Stimulated activated CD8-positive, alpha-beta memory T cell treated with anti-CD3 and anti-CD28 coated beads, Interleukin-12 subunit alpha, Interleukin-12 subunit beta, amount 100 ng/mL, for 4 hours (primary cell): ENCODE data around the gene VPS72.
"Not testable (repeated sequence)": the region's sequence is repeated elsewhere in the genome, so short reads cannot be mapped to it uniquely, and the experiment has no call there.

Experiments used
- DNase-seq: peaks from one replicate; pipeline ENCODE4 v3.0.0-alpha.2; 2020; ENCODE audit warnings: low read depth

VPS72 gene

GRCh38 chr1:151189637-151190445, at the start of gene VPS72:
Gene VPS72 (minus strand): TSS chr1:151190197. CDS start chr1:151190121, 76 bp downstream.
- peak; percentile 72 for DNase-seq

- DNase-seq: no peak
Observed at GRCh38 chr1:151238467-151238739, 48.4 kb upstream of the VPS72 start.

GRCh38 chr1:151237678-151238466, 47.9 kb upstream of the VPS72 start:
- DNase-seq: no peak

GRCh38 chr1:151235235-151235634, 45.2 kb upstream of the VPS72 start:
- no peak for DNase-seq

- DNase-seq: no peak
Observed at GRCh38 chr1:151222130-151222529, 32.1 kb upstream of the VPS72 start.

- no peak for DNase-seq
Observed at GRCh38 chr1:151221616-151222015, 31.6 kb upstream of the VPS72 start.

- DNase-seq: no peak
Observed at GRCh38 chr1:151213560-151213959, 23.6 kb upstream of the VPS72 start.

GRCh38 chr1:151211972-151212705, 22.1 kb upstream of the VPS72 start:
- DNase-seq: no peak

GRCh38 chr1:151210830-151211229, 20.8 kb upstream of the VPS72 start:
- no peak for DNase-seq

- not testable (repeated sequence) for DNase-seq
Observed at GRCh38 chr1:151205381-151205965, 15.5 kb upstream of the VPS72 start.

- DNase-seq: no peak
Observed at GRCh38 chr1:151199873-151200581, 10.0 kb upstream of the VPS72 start.

GRCh38 chr1:151198254-151199127, 8.5 kb upstream of the VPS72 start, which contains the start of gene PIP5K1A:
Gene PIP5K1A (plus strand): TSS chr1:151198552. CDS start chr1:151198997, 445 bp downstream.
- DNase-seq: peak; percentile 95

GRCh38 chr1:151197863-151198253, 7.9 kb upstream of the VPS72 start:
- no peak for DNase-seq

- no peak for DNase-seq
Observed at GRCh38 chr1:151196292-151196800, 6.3 kb upstream of the VPS72 start.

GRCh38 chr1:151194894-151195594, 5.0 kb upstream of the VPS72 start:
- DNase-seq: not testable (repeated sequence)

GRCh38 chr1:151193856-151194255, 3.9 kb upstream of the VPS72 start:
- DNase-seq: no peak

GRCh38 chr1:151193304-151193703, 3.3 kb upstream of the VPS72 start:
- DNase-seq: no peak

- no peak for DNase-seq
Observed at GRCh38 chr1:151192047-151192446, 2.0 kb upstream of the VPS72 start.

- DNase-seq: not testable (repeated sequence)
Observed at GRCh38 chr1:151188667-151189066, 1.3 kb downstream of the VPS72 start.

GRCh38 chr1:151187205-151187604, 2.8 kb downstream of the VPS72 start:
- DNase-seq: no peak
